Smooth muscle cell (in vitro differentiated cells): ENCODE measurements around the gene RAB1B. TPM values are rescaled to one million over a fixed set of nuclear protein-coding genes. Genes with fewer than 3 reads are reported as not detected.
A peak's percentile ranks its signal among the peaks of the same experiment; 100 is the strongest.

Experiments
- DNase-seq: peaks from one replicate; lab custom pipeline; 2025; ENCODE audit not compliant: unreplicated experiment; lab: John Stamatoyannopoulos, UW
- H2AFZ ChIP-seq: fragments of 200-600 bp; sonication (generic); 2 replicates; pipeline ENCODE4 v1.6.0; 2016; ENCODE audit warnings: antibody characterized with exemption, low read depth, mild to moderate bottlenecking
- H3F3A ChIP-seq: fragments of 200-600 bp; sonication (generic); 2 replicates; pipeline ENCODE4 v1.6.0; 2017; ENCODE audit warnings: antibody characterized with exemption, low read depth
- H3K27ac ChIP-seq: fragments of 200-600 bp; sonication (generic); 2 replicates; pipeline ENCODE4 v1.5.1; 2016; ENCODE audit warnings: low read depth, mild to moderate bottlenecking
- H3K27me3 ChIP-seq: fragments of 200-600 bp; sonication (generic); 2 replicates; pipeline ENCODE4 v1.6.1; 2016; ENCODE audit warnings: low read depth, mild to moderate bottlenecking
- H3K36me3 ChIP-seq: fragments of 200-600 bp; sonication (generic); 2 replicates; pipeline ENCODE4 v1.5.1; 2016; ENCODE audit warnings: low read depth
- H3K4me1 ChIP-seq: fragments of 200-600 bp; sonication (generic); 2 replicates; pipeline ENCODE4 v1.5.1; 2016; ENCODE audit warnings: low read depth
- H3K4me2 ChIP-seq: fragments of 200-600 bp; sonication (generic); 2 replicates; pipeline ENCODE4 v1.6.0; 2016; ENCODE audit warnings: mild to moderate bottlenecking
- H3K4me3 ChIP-seq: fragments of 200-600 bp; sonication (generic); 2 replicates; pipeline ENCODE4 v1.5.1; 2016; ENCODE audit warnings: mild to moderate bottlenecking
- H3K79me2 ChIP-seq: fragments of 200-600 bp; sonication (generic); 2 replicates; pipeline ENCODE4 v1.6.0; 2016; ENCODE audit warnings: low read depth, mild to moderate bottlenecking
- H3K9ac ChIP-seq: fragments of 200-600 bp; sonication (generic); 2 replicates; pipeline ENCODE4 v1.6.0; 2016; ENCODE audit warnings: low read depth
- H3K9me3 ChIP-seq: fragments of 200-600 bp; sonication (generic); replicated peaks from 2 replicates; pipeline ENCODE4 v1.5.1; 2016; ENCODE audit warnings: low read depth
- H4K20me1 ChIP-seq: fragments of 200-600 bp; sonication (generic); 2 replicates; pipeline ENCODE4 v1.6.0; 2016; ENCODE audit warnings: low read depth
- CTCF ChIP-seq: fragments of 200-600 bp; sonication (generic); IDR thresholded peaks from 2 replicates; pipeline ENCODE4 v1.5.1; 2017; ENCODE audit warnings: borderline replicate concordance, mild to moderate bottlenecking, antibody characterized with exemption; ENCODE audit not compliant: insufficient read depth, poor library complexity, severe bottlenecking
- WGBS: methylation state at CpG from one replicate; pipeline ENCODE4 v1.1.7; 2016; ENCODE audit warnings: low lambda C conversion rate; 5-methylcytosine and 5-hydroxymethylcytosine counted together
- polyA plus RNA-seq: library from polyadenylated mRNA; unstranded; fragments of >200 nt; fragmentation: Nextera tagmentation; extraction: Ambion mirVana; gene quantifications from 2 replicates; pipeline ENCODE4 v1.2.1, GENCODE V29; 2016
- total RNA-seq: library from RNA; depleted of rRNA; stranded (reverse); fragments of >200 nt; gene quantifications from 2 replicates; pipeline ENCODE4 v1.2.3, GENCODE V29; 2014

The RAB1B gene
- total and polyA plus RNA-seq, 2 experiments from 2014 or later: 20.9 to 53.3 TPM

GRCh38 chr11:66282468-66283455, 14.3 kb downstream of the RAB1B start:
- H3K36me3 ChIP-seq: no peaks in the 10 kb centered on the region
- H3K27me3 ChIP-seq: no peaks in the 10 kb centered on the region
- H3K27ac ChIP-seq: peak overlapping the region; percentile 50
- no peak overlapping the region for H2AFZ ChIP-seq
- H3K9me3 ChIP-seq: no peaks in the 10 kb centered on the region
- H3K4me3 ChIP-seq: no peak overlapping the region
- DNase-seq: peak; percentile 82
- 18% methylated on average over 34 of the region's 35 CpGs for WGBS
- H3K9ac ChIP-seq: no peak overlapping the region
- peaks cover 7% of the 10 kb centered on the region for H3K4me1 ChIP-seq
- no peaks in the 10 kb centered on the region for H3F3A ChIP-seq
- H4K20me1 ChIP-seq: peaks cover 54% of the 10 kb centered on the region
- no peak overlapping the region for H3K4me2 ChIP-seq
- TF ChIP-seq CTCF: peak; percentile 95
- peaks cover 27% of the 10 kb centered on the region for H3K79me2 ChIP-seq

DNA sequence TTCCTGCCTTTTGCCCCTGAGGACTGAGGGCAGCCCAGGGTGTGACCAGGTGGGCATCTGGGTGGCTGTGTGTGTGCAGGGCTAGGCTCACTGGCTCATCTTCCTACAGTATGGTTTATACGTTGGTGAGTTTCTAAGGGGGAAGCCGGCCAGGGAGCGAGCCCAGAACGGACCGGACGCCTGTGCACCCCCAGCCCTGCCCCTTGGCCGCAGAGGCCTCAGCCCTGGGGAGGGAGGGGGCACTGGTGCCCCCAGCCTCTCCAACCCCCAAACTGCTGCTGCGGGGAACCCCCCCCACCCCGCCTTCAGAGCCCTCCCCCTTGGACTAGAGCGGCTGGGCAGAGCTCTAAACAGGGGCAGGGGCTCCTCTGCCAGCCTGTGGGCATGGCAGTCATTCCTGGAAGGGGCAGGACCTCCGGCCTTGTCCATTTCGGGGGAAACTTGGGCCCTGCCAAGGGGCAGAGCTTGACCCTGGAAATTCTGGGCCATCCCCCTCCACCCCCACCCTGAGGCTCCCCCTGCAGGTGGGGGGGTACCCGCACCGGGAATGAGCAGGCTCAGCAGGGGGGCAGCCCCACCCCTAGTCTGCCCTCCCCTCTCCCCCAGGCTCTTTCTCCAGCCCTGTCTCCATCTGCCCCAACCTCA, 15.1 kb downstream of the RAB1B start:
- H3K4me3 ChIP-seq: no peak overlapping the region
- 95% methylated on average over 12 of the region's 14 CpGs for WGBS
- peaks cover 14% of the 10 kb centered on the region for H3K4me1 ChIP-seq
- peaks cover 53% of the 10 kb centered on the region for H4K20me1 ChIP-seq
- H3F3A ChIP-seq: no peaks in the 10 kb centered on the region
- H3K9ac ChIP-seq: no peak overlapping the region
- no peak overlapping the region for H2AFZ ChIP-seq
- no peak for DNase-seq
- TF ChIP-seq CTCF: peak; percentile 9
- no peaks in the 10 kb centered on the region for H3K9me3 ChIP-seq
- no peak overlapping the region for H3K4me2 ChIP-seq
- peaks cover 35% of the 10 kb centered on the region for H3K79me2 ChIP-seq
- H3K27me3 ChIP-seq: no peaks in the 10 kb centered on the region
- H3K27ac ChIP-seq: no peak overlapping the region
- no peaks in the 10 kb centered on the region for H3K36me3 ChIP-seq

DNA sequence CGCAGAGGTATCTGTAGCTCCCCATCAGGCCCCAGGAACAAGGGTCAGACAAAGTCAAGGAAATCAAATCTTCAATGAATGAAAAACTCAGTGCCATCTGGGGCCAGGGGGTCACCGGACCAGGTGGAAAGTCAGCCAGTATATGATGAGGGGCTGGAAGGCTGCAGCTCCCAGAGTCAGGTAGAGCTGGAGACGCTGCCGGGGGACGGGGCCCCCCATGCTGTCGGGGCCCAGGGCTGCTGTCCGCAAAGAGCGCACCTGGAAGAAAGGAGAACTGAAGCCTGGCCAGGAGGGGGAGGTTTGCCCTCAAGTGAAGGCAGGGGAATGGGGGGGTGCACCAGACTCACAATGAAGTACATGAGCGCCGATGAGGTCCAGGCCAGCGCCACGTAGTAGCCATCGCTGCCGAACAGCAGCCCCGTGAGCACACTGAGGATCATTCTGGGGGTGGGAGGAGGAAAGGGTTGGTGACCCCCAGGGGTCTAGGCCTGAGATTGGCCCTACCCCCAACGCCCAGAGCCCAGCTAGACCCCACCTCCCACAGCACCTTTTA, 16.2 kb downstream of the RAB1B start:
- no peak for DNase-seq
- H2AFZ ChIP-seq: no peak overlapping the region
- TF ChIP-seq CTCF: no peak
- no peaks in the 10 kb centered on the region for H3K27me3 ChIP-seq
- H3K9ac ChIP-seq: no peak overlapping the region
- H3F3A ChIP-seq: no peaks in the 10 kb centered on the region
- H3K4me1 ChIP-seq: peaks cover 14% of the 10 kb centered on the region
- peaks cover 53% of the 10 kb centered on the region for H4K20me1 ChIP-seq
- H3K4me2 ChIP-seq: no peak overlapping the region
- 97% methylated on average over 16 of the region's 16 CpGs for WGBS
- H3K36me3 ChIP-seq: no peaks in the 10 kb centered on the region
- H3K27ac ChIP-seq: no peak overlapping the region
- peaks cover 35% of the 10 kb centered on the region for H3K79me2 ChIP-seq
- H3K9me3 ChIP-seq: no peaks in the 10 kb centered on the region
- no peak overlapping the region for H3K4me3 ChIP-seq
